SU-DHL-6 (cell line): Measurements from ENCODE around the gene ABHD16B.

Experiments used
- CTCF ChIP-seq: fragments of 200-600 bp; sonication (generic); IDR thresholded peaks from one replicate; pipeline ENCODE4 v1.5.1; 2017; ENCODE audit warnings: antibody characterized with exemption, mild to moderate bottlenecking, low read length, moderate library complexity; ENCODE audit not compliant: insufficient read depth, poor library complexity, severe bottlenecking
- EZH2phosphoT487 ChIP-seq: fragments of 200-600 bp; sonication (generic), shearing (Covaris generic); conservative IDR thresholded peaks from 2 replicates; pipeline ENCODE4 v1.6.1; 2018; ENCODE audit warnings: mild to moderate bottlenecking, antibody characterized with exemption, low read length, moderate library complexity, mixed read lengths

DNA sequence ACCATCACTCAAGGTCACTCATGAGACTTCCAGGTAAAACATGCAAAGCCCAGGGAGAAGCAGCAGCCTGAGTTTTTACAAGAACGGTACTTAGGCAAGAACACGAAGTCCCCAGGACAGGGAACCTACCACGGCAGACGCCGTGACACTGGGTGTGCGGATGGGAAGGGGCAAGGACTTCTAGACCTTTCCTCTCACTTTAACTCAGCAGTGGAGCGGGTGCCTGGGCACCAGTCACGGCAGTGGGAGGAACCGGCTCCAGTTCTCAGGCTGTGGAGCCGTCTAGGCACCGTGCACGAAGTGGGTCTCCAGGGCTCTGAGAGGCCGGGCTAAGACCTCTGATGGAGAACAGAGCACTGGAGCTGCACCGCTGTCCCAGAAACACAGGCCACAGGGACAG lies 32.8 kb upstream of the ABHD16B start:
- TF ChIP-seq CTCF = no peak
- no peak for TF ChIP-seq EZH2phosphoT487
